Uterus (tissue), 2 donors: ENCODE measurements around the gene ABHD8.
A peak's percentile ranks its signal among the peaks of the same experiment; 100 is the strongest.

Experiments
- POLR2A ChIP-seq, 2 donors: fragments of 450-650 bp; IDR thresholded peaks; one replicate each; pipeline ENCODE4 v1.6.1; 2016; ENCODE audit warnings: antibody characterized with exemption in 2 of 2, mild to moderate bottlenecking in 1 of 2, moderate library complexity in 1 of 2
- TF ChIP-seq, protein P1 (sequence below), 4 experiments: fragments of 200-600 bp in 2 of 4; fragments of 450-650 bp in 2 of 4; sonication (generic) in 2 of 4; IDR thresholded peaks; one replicate each; pipeline ENCODE4 v1.5.1; 2016 to 2019; ENCODE audit warnings: antibody characterized with exemption in 4 of 4, mild to moderate bottlenecking in 2 of 4, moderate library complexity in 1 of 4

DNA sequence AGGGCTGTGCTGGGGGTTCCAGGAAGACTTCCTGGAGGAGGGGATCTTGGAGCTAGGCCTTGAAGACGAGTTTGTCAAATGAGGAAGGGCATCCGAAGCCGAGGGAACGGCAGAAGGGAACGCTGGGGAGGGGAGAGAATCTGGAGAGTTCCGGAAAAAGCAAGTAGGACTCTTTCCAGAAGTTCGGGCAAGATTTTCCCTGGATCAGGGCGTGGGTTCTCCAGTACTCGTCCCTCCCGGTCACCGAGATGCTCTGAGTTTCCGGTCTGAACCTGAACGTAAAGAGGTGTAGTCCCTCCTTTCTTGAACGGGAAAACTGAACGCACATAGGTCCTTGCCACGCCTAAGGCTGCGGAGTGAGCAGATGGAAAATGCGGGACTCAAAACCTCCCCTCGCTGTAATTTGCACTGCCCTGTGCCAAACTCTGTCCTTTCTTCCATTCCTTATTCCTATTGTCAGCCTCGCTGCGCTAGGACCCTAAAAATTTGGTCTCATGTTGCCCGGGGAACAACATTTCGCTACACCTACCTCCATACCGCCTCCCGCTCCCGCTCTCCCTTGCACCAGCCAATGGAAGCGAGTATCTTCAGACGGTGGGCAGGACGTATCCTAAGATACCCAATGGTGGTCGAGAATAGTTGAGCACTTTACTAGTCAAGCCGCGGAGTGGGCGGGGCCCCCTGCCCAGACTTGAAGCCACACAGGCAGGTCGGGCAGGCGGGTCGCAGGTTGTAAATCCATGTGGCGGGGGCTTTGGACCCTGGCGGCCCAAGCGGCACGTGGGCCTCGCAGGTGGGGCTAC lies 33.8 kb upstream of the ABHD8 start, which contains the start of gene GTPBP3:
- TF ChIP-seq, protein P1, sequence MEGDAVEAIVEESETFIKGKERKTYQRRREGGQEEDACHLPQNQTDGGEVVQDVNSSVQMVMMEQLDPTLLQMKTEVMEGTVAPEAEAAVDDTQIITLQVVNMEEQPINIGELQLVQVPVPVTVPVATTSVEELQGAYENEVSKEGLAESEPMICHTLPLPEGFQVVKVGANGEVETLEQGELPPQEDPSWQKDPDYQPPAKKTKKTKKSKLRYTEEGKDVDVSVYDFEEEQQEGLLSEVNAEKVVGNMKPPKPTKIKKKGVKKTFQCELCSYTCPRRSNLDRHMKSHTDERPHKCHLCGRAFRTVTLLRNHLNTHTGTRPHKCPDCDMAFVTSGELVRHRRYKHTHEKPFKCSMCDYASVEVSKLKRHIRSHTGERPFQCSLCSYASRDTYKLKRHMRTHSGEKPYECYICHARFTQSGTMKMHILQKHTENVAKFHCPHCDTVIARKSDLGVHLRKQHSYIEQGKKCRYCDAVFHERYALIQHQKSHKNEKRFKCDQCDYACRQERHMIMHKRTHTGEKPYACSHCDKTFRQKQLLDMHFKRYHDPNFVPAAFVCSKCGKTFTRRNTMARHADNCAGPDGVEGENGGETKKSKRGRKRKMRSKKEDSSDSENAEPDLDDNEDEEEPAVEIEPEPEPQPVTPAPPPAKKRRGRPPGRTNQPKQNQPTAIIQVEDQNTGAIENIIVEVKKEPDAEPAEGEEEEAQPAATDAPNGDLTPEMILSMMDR (IDR thresholded peaks at IDR 0.05) = no peak
- TF ChIP-seq POLR2A (IDR thresholded peaks at IDR 0.05) = peak in 1 of 2 donors; percentile 19
